ENCODE measurements around the gene TCTN2. TPM values are rescaled to one million over a fixed set of nuclear protein-coding genes. Genes with fewer than 3 reads are reported as not detected.

TCTN2 gene
- polyA plus RNA-seq, 3 donors: 26.7 to 33.1 (median 29.5) TPM

Other genes with a start within 250 kb of the TCTN2 start
- 1 to 10 TPM; 5.2 to 5.6 (median 5.4) TPM for gene RILPL2, start 234.4 kb upstream of the TCTN2 start, polyA plus RNA-seq (ENCODE audit: insufficient read length in 3 of 3)
- gene SNRNP35, start 213.0 kb upstream of the TCTN2 start, polyA plus RNA-seq (ENCODE audit: insufficient read length in 3 of 3): 10 to 100 TPM; 41.3 to 43.9 (median 43.2) TPM
- gene RILPL1, start 137.4 kb upstream of the TCTN2 start, polyA plus RNA-seq (ENCODE audit: insufficient read length in 3 of 3): 10 to 100 TPM; 15.0 to 23.4 (median 20.5) TPM
- 100 to 1,000 TPM; 210 to 231 (median 212) TPM for gene TMED2, start 86.6 kb upstream of the TCTN2 start, polyA plus RNA-seq (ENCODE audit: insufficient read length in 3 of 3)
- gene DDX55, start 69.0 kb upstream of the TCTN2 start, polyA plus RNA-seq (ENCODE audit: insufficient read length in 3 of 3): 10 to 100 TPM; 24.8 to 45.9 (median 31.2) TPM
- gene EIF2B1, start 37.4 kb upstream of the TCTN2 start, polyA plus RNA-seq (ENCODE audit: insufficient read length in 3 of 3): 10 to 100 TPM; 58.0 to 69.5 (median 65.5) TPM
- 10 to 100 TPM; 31.3 to 40.7 (median 34.9) TPM for gene GTF2H3, start 37.3 kb upstream of the TCTN2 start, polyA plus RNA-seq (ENCODE audit: insufficient read length in 3 of 3)
- 10 to 100 TPM; 18.3 to 19.9 (median 19.0) TPM for gene ATP6V0A2, start 41.2 kb downstream of the TCTN2 start, polyA plus RNA-seq (ENCODE audit: insufficient read length in 3 of 3)
- 1 to 10 TPM; 5.6 to 6.4 (median 5.8) TPM for gene DNAH10, start 91.2 kb downstream of the TCTN2 start, polyA plus RNA-seq (ENCODE audit: insufficient read length in 3 of 3)

Data from renal cortex interstitium (tissue), 3 donors.